NT2/D1 (cell line): ENCODE measurements around the gene KRTAP10-6.
"Not testable (repeated sequence)": the region's sequence is repeated elsewhere in the genome, so short reads cannot be mapped to it uniquely, and the experiment has no call there.

ENCODE experiments used
- DNase-seq: peaks from one replicate; pipeline ENCODE4 v3.0.0-alpha.2; 2011; ENCODE audit warnings: low read depth, low spot score
- H3K27me3 ChIP-seq: 2 replicates; pipeline ENCODE4 v1.6.0; 2011; ENCODE audit warnings: mild to moderate bottlenecking; ENCODE audit not compliant: insufficient read length, insufficient read depth
- H3K36me3 ChIP-seq: 2 replicates; pipeline ENCODE4 v1.6.1; 2011; ENCODE audit warnings: mild to moderate bottlenecking, low read length, mixed read lengths; ENCODE audit not compliant: insufficient read depth, insufficient read length
- H3K4me1 ChIP-seq: 2 replicates; pipeline ENCODE4 v1.5.1; 2011; ENCODE audit not compliant: insufficient read depth, insufficient read length
- H3K4me3 ChIP-seq: 2 replicates; pipeline ENCODE4 v1.5.1; 2011; ENCODE audit warnings: low read depth; ENCODE audit not compliant: insufficient read length
- H3K9ac ChIP-seq: 2 replicates; pipeline ENCODE4 v1.6.0; 2011; ENCODE audit warnings: low read depth; ENCODE audit not compliant: insufficient read length
- H3K9me3 ChIP-seq: 2 replicates; pipeline ENCODE4 v1.5.1; 2011; ENCODE audit warnings: mild to moderate bottlenecking, low read length; ENCODE audit not compliant: insufficient read depth
- SUZ12 ChIP-seq: IDR thresholded peaks from 2 replicates; pipeline ENCODE4 v1.6.1; 2011; ENCODE audit not compliant: insufficient read length, insufficient read depth; ENCODE audit errors: extremely low read depth
- YY1 ChIP-seq: IDR thresholded peaks from 2 replicates; pipeline ENCODE4 v1.6.1; 2011; ENCODE audit not compliant: insufficient read length, insufficient read depth
- ZNF274 ChIP-seq: IDR thresholded peaks from 2 replicates; pipeline ENCODE4 v1.6.1; 2011; ENCODE audit warnings: mild to moderate bottlenecking, low read depth, low read length

The KRTAP10-6 gene

DNA sequence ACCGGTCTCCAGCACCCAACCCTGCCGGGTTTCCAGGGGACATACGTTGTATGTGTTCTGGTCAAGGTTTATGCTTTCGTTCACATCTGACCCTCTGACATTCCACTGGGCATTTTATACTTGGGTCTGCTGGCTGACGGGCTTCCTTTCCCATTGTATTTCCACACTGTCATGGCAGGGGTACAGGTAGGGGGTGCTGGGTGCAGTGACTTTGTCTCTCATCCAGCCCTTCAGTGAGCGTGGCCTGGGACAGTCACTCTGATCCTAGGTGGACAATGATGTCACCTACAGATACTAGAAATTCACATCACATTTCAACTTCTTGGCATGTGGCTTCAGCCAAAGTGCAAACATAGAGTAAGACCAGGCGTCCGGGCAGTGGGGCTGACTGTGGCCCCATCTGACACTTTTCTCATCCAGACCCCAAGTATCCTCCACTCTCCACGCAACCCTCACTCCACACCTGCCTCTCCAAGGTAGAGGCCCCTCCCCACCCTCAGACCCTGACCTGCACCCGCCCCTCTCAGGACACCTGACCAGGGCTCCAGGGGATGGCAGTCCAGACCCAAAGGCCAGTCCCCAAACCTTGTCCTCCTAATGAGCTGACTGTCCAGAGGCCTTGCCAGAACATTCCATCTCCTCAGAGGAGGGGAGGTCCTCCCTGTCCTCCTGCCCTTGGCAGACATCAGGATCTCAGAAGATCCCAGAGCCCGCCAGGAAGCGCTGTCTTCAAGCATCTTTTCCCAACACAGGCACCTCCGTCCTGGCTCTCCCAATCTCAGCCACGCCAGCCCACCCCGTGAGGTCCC, 44.1 kb upstream of the KRTAP10-6 start:
- Histone ChIP-seq H3K4me3 (no peak overlapping the region), H3K36me3 (no peaks in the 10 kb centered on the region), H3K4me1 (peaks cover 4% of the 10 kb centered on the region), H3K27me3 (no peaks in the 10 kb centered on the region), H3K9me3 (peaks cover 24% of the 10 kb centered on the region), H3K9ac (no peak overlapping the region)
- DNase-seq = no peak
- TF ChIP-seq ZNF274 (no peak), YY1 (no peak), SUZ12 (no peak)

DNA sequence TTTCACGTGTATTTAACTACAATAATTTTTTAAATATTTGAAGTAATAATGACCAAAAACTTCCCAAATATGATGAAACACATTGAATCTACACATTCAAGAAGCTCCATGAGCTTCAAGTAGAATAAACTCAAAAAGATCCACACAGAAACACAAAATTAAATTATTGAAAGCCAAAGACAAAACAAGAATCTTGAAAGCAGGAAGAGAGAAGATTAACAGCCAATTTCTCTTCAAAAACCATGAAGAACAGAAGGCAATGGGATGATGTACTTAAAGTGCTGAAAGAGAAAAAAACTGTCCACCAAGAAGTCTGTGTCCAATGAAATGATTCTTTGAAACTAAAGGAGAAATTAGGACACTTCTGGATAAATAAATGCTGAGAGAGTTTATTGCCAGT, 39.8 kb upstream of the KRTAP10-6 start:
- H3K4me1 ChIP-seq = peaks cover 10% of the 10 kb centered on the region
- H3K27me3 ChIP-seq = no peaks in the 10 kb centered on the region
- no peak overlapping the region for H3K9ac ChIP-seq
- no peak for DNase-seq
- TF ChIP-seq YY1 = no peak
- TF ChIP-seq SUZ12 = no peak
- no peak for TF ChIP-seq ZNF274
- no peak overlapping the region for H3K4me3 ChIP-seq
- peaks cover 14% of the 10 kb centered on the region; the same call in 1 of the 2 replicates for H3K9me3 ChIP-seq
- H3K36me3 ChIP-seq = no peaks in the 10 kb centered on the region

DNA sequence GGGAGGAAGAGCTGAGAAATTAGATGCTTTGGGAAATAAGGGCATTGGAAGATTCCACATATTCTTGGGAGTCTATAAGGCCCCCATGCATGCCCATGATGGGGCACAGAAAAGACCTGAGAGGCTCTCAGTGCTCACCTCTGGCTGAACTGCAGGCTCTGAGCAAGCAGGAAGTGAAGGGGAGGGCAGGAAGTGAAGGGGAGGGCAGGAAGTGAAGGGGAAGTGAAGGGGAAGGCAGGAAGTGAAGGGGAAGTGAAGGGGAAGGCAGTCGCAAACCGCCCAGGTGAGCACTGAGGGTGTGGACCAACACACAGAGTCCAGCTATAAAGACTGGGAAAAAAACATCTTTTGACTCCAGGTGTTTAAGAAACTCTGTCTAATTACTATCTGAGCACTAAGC, 38.1 kb upstream of the KRTAP10-6 start:
- Histone ChIP-seq H3K36me3 (no peaks in the 10 kb centered on the region), H3K9ac (no peak overlapping the region), H3K9me3 (peaks cover 18% of the 10 kb centered on the region), H3K4me3 (no peak overlapping the region), H3K4me1 (peaks cover 12% of the 10 kb centered on the region), H3K27me3 (no peaks in the 10 kb centered on the region)
- no peak for DNase-seq
- no peak for TF ChIP-seq YY1
- no peak for TF ChIP-seq ZNF274
- TF ChIP-seq SUZ12 = no peak

DNA sequence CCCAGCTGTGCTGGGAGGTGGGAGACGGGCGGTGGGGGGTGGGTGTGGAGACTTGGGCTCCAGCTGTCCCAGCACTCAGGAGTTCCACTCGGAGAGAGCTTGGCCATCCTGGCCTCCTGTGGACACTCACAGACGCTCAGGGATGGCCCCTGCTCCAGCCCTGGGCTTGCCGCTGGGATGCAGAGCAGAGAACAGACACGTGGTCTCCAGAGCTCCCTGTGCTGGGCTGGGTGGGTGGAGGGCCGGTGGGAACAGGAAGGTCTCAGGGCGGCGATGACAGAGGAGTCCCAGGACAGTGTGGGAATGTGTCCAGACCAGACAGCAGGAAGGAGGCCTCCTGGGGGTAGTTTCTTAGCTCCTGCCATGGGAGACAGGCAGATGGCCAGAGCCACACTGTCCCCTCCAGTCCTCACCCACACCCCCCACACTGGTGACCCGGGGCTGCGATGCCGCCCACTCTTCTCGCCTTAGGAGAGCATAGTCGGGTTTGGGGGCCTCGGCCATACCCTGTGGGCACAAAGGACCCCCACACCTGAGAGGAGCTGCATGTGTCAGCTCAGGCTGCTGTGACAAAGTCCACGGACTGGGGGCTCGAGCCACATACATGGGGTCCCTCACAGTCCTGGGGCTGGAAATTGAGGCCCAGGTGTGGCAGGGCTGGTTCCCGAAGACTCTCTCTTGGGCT, 36.5 kb upstream of the KRTAP10-6 start:
- TF ChIP-seq SUZ12 (no peak), YY1 (no peak), ZNF274 (no peak)
- peaks cover 12% of the 10 kb centered on the region for H3K4me1 ChIP-seq
- no peak overlapping the region for H3K4me3 ChIP-seq
- no peaks in the 10 kb centered on the region for H3K36me3 ChIP-seq
- peaks cover 33% of the 10 kb centered on the region for H3K9me3 ChIP-seq
- no peak for DNase-seq
- peak overlapping the region; percentile 12 for H3K9ac ChIP-seq
- no peaks in the 10 kb centered on the region for H3K27me3 ChIP-seq

DNA sequence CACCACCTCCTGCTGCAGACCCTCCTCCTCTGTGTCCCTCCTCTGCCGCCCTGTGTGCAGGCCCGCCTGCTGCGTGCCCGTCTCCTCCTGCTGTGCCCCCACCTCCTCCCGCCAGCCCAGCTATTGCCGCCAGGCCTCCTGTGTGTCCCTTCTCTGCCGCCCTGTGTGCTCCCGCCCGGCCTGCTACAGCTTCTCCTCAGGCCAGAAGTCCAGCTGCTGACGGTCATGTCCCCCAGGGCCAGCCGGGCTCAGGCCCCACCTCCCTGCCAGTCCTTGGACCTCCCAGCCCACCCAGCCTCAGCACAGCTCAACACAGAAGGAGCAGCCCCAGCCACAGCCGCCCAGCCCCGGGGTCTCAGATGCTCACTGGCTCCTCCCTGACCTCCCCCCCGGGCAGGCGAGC, 35.5 kb upstream of the KRTAP10-6 start:
- H3K4me3 ChIP-seq, H3K27me3 ChIP-seq, H3K36me3 ChIP-seq, DNase-seq, H3K9ac ChIP-seq: not testable (repeated sequence)
- Histone ChIP-seq H3K9me3 (peaks cover 40% of the 10 kb centered on the region), H3K4me1 (peaks cover 12% of the 10 kb centered on the region)

DNA sequence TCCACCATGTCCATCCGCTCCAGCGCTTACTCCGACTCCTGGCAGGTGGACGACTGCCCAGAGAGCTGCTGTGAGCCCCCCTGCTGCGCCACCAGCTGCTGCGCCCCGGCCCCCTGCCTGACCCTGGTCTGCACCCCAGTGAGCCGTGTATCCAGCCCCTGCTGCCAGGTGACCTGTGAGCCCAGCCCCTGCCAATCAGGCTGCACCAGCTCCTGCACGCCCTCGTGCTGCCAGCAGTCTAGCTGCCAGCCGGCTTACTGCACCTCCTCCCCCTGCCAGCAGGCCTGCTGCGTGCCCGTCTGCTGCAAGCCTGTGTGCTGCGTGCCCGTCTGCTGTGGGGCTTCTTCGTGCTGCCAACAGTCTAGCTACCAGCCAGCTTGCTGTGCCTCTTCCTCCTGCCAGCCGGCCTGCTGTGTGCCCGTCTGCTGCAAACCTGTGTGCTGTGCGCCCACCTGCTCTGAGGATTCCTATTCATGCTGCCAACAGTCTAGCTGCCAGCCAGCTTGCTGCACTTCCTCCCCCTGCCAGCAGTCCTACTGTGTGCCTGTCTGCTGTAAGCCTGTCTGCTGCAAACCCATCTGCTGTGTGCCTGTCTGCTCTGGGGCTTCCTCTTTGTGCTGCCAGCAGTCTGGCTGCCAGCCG, 35.0 kb upstream of the KRTAP10-6 start:
- not testable (repeated sequence) for H3K9ac ChIP-seq, H3K36me3 ChIP-seq, DNase-seq, H3K27me3 ChIP-seq, H3K4me3 ChIP-seq
- Histone ChIP-seq H3K9me3 (peaks cover 40% of the 10 kb centered on the region), H3K4me1 (peaks cover 12% of the 10 kb centered on the region)

DNA sequence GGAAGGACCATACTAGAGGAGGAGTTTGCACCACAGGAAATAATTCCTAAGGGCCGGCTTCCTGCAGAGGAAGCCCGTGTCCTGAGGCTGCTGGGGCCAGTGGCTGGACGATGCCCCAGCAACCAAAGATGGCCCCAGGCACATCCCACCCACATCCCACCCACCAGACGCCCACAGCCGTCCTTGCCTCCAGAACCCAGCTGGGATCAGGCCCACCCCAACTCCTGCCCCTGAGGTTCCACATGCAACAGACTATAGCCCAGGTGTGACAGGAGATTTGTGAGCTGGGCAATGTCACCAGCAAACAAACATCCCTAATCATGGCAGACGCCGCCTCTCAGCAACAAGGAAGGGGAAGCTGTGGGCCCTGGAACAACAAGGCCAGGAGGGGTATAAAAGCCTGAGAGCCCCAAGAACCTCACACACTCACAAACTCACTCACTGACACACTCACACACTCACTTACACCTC, 34.4 kb upstream of the KRTAP10-6 start, which contains the start of gene KRTAP10-9:
TSS of gene KRTAP10-9 (plus strand) at position 421 of the 471 bp plus-strand sequence. CDS start 79 bp downstream, outside the sequence.
- Histone ChIP-seq H3K36me3 (no peaks in the 10 kb centered on the region), H3K9ac (peak within 1 kb of the TSS; percentile 25), H3K9me3 (peaks cover 42% of the 10 kb centered on the region), H3K4me1 (peaks cover 12% of the 10 kb centered on the region), H3K4me3 (no peak within 1 kb of the TSS), H3K27me3 (no peaks in the 10 kb centered on the region)
- no peak for DNase-seq
- no peak for TF ChIP-seq SUZ12
- TF ChIP-seq ZNF274 = no peak
- TF ChIP-seq YY1 = no peak
